Middle frontal gyrus (tissue), 1 donor: ENCODE results near the gene DMD.

ENCODE experiments used
- DNase-seq: peaks from one replicate; pipeline ENCODE4 v3.0.0-alpha.2; 2015; ENCODE audit warnings: low spot score; ENCODE audit errors: extremely low spot score

The DMD gene

DNA sequence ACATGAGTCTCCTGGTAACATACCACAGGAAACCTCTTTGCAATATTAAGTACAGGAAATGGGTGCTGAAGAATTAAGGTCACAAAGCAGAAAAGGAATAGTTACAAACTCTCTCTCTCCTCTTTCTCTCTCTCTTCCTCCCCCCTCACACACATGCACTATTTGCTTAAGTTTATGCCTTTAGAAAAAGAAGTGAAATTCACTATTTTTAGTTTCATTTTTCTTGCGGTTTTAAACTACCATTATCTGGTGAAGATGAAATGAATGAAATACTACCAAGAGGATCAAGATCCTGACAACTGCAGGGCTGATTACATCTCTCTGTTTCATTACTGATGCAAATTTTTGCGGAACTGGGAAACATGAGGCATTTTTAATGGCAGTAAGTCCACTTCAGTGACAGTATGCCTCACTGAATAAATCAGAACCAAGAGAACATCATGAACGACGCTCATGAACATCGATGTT is 2075.2 kb downstream of the DMD start:
- DNase-seq = no peak

- no peak for DNase-seq
Measured at GRCh38 chrX:31132821-31133241, 2078.5 kb downstream of the DMD start.

- DNase-seq = no peak
Measured at GRCh38 chrX:31130457-31131220, 2080.7 kb downstream of the DMD start.

GRCh38 chrX:31128855-31129254 is 2082.5 kb downstream of the DMD start:
- DNase-seq = no peak

DNA sequence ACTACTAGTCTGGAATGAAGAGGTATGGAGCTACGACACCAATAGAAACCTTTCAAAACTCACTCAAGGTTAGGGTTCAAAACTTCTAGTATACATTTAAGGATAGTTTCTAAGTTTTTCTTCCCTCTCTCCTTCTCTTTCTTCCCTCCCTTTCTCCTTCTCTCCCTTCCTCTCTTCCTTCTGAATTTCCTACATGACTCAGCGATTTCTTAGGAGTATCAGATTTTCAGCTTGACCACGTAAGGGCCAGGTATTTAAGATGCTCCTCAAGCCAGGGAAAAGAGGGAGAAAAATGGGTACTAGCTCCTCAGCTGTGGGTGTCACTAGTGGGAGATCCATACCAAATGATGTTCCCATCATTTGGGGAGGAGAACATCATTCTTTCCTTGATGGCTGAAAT is 2083.6 kb downstream of the DMD start:
- no peak for DNase-seq

- DNase-seq = no peak
Measured at GRCh38 chrX:31126205-31126604, 2085.1 kb downstream of the DMD start.

DNA sequence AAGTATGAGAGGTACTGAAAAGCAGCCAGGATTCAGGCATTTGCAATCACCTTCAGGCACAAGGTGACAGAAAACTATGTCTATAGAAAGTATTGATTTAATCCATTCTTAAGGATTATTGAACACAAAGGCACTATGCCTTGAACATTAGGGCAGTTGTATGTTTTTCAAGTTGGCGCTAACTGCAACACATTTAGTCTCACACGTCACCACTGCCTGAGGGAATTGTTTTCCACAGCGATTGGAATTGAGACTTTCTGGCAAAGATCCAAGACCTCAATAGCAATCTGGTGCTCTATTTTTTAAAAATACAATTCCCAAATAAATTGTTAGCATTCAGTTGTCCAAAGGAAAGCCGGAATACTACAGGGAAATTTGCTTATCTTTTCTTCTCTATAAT is 2086.8 kb downstream of the DMD start:
- DNase-seq = no peak

DNA sequence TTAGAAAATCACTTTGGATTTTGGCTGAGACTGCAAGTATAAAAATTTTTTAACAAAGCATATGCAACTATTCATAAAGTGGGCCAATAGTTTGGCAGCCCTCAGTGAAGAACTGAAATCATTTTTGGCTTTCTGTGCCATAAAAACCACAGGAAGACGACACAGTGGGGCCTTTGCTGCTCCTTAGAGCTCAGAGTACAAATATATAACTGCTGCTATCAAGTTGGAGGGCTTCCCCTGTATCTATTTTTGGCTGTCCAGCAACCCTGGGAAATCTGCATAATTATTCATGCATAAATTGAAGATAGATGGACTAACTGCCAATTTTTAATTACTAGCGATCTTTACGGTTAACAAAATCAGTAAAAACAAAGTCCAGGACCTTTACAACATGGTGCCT is 2088.0 kb downstream of the DMD start:
- DNase-seq = no peak

GRCh38 chrX:31117266-31117665 is 2094.1 kb downstream of the DMD start:
- DNase-seq = no peak

- no peak for DNase-seq
Measured at GRCh38 chrX:31115398-31115797, 2096.0 kb downstream of the DMD start.

DNA sequence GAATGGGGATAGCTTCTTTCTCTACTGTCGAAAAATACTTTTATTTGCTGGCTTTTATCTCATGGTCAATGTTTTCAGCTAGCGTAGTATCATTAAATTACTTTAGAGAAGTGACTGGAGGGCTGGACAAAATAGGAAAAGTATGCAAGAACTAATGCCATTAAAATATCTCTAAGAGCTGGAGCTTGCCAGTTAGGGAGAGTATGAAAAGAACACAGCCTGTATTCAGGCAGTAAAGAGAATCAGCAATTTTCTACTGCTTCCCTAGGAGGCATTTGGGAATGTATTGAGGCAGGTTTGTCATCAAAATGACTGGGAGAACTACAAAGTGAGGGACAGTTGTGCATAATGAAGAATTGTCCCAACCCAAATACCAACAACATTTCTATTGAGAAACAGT is 2096.5 kb downstream of the DMD start:
- no peak for DNase-seq

DNA sequence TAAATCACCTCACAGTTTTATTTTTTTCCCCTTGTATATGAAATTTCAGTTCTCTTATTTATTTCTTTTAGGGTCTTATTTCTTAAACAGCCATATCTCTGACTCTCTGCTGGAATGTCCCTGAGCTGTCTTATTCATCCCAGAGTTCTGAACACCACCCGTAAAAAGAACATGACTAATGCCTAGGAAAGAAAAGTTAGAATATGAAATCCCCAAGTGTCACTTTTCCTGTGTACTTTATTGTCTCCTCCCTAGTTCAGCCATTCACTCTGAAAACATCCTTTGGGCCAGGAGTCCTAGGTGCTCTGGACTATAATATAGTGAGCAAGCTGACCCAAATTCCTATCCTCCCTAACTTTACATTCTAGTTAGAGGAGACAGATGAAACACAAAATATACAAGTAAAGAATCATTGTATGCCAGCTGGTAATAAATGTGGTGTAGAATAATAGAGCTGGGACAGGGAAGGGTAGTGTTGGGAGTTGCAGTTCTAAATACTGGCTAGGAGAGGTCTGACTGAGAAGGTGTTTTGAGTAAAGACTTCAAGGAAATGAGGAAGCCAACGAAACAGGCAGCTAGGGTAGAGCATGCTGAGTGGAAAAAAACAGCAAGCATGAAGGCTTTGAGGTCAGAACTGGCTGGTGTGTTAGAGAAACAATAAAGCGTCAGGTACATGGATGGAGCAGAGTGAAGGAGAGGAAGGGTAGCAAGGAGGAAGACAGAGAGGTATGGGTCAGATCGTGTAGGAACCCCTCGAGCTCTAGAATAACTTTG is 2098.9 kb downstream of the DMD start:
- no peak for DNase-seq

DNA sequence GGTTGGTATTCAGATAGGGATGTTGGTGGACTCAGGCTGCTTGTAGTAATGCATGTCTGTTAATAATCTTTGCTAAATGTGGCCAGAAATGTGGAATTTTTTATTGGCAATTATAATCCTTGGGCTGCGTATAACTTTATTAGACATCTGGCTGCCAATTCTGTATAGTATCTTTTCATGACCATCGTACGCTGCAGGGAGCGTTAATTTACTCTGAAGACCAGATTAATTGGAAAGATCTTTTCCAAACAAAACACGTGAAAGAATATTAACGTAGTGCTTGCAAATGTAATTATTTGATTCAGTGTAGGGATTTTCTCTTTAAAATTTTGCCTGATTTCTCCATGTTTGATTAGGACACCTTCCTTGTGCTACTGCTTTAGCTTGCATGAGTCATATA is 2100.7 kb downstream of the DMD start:
- DNase-seq = no peak

- DNase-seq = no peak
Measured at GRCh38 chrX:31099536-31100090, 2111.7 kb downstream of the DMD start.

GRCh38 chrX:31098079-31098478 is 2113.3 kb downstream of the DMD start:
- DNase-seq = no peak

DNA sequence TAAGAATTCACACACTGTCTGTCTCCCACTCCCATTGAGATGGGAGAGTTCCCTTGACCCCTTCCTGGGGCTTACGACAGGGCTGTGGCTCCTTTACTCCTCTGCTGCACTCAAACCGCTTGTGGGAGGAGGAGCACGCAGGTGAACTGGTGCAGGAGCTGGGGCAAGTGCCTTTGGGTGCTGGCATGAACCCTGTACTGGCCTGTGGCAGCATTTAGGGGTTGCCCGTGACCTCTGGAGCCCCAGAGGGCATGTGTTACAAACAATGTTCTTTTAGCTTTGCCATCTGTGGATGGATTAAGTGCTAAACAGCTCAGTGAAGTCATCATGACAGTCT is 2117.7 kb downstream of the DMD start:
- no peak for DNase-seq

DNA sequence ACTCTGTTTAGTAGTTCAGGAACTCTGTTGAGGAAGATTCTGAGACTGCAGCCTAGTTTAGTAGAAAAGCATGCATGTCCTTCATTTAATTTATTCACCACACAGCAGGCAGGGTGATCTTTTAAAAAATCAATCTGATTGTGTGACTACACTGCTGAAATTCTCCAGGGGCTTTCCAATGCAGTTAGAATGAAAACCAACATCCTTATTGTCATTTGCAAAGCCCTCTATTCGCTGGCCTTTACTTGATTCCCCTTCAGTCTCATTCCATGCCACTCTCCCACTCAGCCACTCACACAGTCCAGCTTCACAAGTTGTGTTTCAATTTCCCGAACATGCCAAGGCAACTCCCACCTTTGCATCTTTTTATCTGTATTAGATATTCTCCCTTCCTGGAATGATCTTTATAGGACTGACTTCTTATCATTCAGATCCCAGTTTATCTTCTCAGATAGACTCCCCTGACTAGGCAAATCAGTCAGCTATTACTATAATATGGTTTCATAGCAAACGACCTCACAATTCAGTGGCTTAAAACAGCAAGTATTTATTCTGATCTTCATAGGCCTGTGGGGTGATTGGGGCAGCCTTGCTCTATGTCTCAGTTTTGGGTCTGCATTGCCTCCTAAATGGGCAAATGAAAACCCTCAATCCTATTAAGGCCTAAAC is 2118.2 kb downstream of the DMD start:
- DNase-seq = no peak

- no peak for DNase-seq
Measured at GRCh38 chrX:31092476-31092875, 2118.9 kb downstream of the DMD start.

DNA sequence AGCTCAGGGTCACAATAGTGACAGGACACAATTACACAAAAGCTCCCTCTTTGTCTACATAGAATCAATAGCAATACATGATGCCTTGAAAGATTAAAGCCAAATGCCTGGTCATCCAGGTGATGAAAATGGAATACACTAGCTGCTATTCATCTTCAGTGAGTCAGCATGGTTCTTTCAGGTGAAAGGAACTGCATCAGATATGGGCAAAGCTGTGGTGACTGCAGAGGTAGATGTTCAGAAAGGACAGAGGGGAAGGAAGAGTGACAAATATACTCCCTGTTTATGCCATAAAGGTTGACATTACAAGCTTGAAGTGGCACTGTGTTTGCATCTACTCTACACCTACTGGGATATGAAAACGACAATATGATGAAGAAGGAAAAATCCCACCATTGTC is 2119.5 kb downstream of the DMD start:
- DNase-seq = no peak

- no peak for DNase-seq
Measured at GRCh38 chrX:31074522-31074921, 2136.8 kb downstream of the DMD start.

GRCh38 chrX:31071725-31072124 is 2139.6 kb downstream of the DMD start, which contains the start of gene FTHL17:
TSS of gene FTHL17 (minus strand) at chrX:31072041. CDS start at chrX:31071953, 88 bp downstream.
- DNase-seq = no peak

- no peak for DNase-seq
Measured at GRCh38 chrX:31071262-31071661, 2140.1 kb downstream of the DMD start.
